Activated CD8-positive, alpha-beta memory T cell treated with anti-CD3 and anti-CD28 coated beads, Interleukin-2, amount 50 U/mL, for 24 hours (primary cell): Measurements from ENCODE around the gene CNTNAP1.

Experiments used
- DNase-seq: peaks from one replicate; pipeline ENCODE4 v3.0.0-alpha.2; 2020; ENCODE audit errors: extremely low read depth

The CNTNAP1 gene

DNA sequence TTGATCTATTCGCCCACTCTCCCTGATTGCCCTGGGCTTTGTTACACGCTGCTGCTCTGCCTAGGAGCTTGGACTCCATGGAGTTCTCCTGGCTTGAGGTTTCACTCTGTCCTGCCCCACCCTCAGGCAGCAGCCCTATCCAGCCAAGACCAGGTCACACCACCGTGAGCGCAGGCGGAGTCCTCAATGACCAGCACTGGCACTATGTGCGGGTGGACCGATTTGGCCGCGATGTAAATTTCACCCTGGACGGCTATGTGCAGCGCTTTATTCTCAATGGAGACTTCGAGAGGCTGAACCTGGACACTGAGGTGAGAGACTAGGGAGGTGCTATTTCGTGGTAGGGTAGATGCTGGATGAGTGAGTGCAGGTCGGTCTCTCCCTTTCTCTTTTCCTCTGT is 3.5 kb downstream of the CNTNAP1 start:
- no peak for DNase-seq

- no peak for DNase-seq
These were observed 4.3 kb downstream of the CNTNAP1 start for GRCh38 chr17:42686520-42687128.

- DNase-seq: no peak
These were observed 5.5 kb downstream of the CNTNAP1 start for GRCh38 chr17:42687707-42688320.

- no peak for DNase-seq
These were observed 8.3 kb downstream of the CNTNAP1 start for GRCh38 chr17:42690596-42690995.

DNA sequence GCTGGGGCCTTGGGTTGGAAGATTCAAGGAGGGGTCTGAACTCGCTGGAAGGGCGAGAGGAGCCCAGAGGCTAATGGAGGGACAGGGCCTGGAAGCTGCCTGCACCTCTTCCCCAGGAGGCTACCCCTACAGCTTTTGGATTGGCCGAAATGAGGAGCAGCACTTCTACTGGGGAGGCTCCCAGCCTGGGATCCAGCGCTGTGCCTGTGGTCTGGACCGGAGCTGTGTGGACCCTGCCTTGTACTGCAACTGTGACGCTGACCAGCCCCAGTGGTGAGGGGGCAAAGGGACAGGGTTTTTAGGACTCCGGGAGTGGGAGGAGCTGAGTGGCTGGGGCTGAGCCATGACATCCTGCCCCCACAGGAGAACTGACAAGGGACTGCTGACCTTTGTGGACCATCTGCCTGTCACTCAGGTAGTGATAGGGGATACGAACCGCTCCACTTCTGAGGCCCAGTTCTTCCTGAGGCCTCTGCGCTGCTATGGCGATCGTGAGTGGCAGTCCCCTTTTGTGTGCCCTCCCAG is 8.8 kb downstream of the CNTNAP1 start:
- DNase-seq: no peak

DNA sequence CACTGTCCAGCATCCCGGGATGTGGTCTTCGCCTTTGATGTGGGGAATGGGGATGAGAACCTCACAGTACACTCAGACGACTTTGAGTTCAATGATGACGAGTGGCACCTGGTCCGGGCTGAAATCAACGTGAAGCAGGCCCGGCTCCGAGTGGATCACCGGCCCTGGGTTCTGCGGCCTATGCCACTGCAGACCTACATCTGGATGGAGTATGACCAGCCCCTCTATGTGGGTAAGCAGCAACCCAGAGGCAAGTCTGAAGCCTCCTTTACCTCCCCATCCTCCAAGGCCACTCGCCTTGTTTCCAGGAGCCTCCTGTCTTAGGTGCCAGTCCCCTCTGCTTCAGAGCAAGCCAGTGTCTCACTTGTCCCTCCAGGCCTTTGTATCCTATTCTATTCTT is 10.2 kb downstream of the CNTNAP1 start:
- no peak for DNase-seq

DNA sequence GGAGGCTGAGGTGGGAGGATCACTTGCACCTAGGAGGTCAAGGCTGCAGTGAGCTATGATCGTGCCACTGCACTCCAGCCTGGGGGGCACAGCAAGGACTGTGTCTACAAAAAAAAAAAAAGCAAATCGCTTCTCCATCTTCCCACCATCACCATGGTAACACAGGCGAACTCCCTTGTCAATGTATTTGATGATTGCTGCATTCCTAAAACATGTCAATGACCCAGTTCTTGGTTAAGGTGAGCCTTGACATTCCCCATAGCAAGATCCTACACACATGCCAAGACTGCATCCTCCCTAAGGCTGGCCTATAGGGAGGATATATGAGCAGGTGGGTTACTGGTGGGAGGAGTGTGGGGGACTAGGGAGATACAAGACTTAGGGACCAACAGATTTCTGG is 12.2 kb downstream of the CNTNAP1 start:
- no peak for DNase-seq

DNA sequence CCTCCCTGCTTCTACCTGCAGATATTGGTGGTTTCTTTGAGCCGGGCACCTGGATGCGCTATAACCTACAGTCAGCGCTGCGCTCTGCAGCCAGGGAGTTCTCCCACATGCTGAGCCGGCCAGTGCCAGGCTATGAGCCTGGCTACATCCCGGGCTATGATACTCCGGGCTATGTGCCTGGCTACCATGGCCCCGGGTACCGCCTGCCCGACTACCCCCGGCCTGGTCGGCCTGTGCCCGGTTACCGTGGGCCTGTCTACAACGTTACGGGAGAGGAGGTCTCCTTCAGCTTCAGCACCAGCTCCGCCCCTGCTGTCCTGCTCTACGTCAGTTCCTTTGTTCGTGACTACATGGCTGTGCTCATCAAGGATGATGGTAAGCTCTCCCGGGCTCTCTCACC is 13.2 kb downstream of the CNTNAP1 start:
- no peak for DNase-seq

- DNase-seq: no peak
These were observed 14.9 kb downstream of the CNTNAP1 start for GRCh38 chr17:42697108-42697811.

DNA sequence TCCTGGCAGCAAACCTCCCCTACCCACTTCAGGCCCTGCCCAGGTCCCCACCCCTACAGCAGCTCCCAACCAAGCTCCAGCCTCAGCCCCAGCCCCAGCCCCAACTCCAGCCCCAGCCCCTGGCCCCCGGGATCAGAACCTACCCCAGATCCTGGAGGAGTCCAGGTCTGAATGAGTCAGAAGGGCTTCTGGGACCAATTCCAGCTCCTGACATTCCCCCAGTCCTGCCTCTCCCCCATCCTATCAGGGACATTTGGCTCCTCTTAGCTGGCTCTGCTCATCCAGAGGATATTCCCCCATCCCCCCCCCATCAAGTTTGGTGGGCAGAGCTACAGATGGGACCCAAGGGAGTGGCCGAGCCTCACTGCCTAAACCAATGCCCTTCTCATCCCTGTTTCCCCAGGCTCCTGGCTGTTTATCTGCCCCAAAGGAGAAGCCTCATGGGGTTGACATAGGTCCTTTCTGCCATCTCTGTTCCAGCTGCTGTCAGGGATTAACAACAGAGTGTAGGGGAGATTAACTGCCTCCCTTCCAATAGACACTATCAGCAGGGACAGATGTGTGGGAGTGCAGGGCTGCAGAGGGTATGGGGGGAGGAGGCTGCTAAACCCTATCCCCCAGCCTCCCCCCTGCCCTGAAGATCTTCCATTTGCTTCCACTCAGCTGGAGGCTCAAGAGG is 16.5 kb downstream of the CNTNAP1 start:
- no peak for DNase-seq

DNA sequence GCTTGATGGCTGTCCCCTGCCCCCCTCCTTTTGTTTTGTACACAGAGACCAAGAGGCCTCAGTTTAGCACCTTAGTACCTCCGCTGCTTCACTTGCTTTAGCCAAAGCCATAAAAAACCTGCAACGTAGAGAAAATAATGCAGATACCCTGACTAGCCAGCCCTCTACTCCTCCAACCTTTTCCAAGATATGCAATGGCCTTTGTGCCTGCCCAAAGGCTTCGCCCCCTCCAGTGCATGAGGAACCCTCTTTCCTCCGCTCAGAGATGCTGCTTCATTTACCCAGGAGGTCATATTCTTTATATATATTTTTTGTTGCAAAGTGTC is 17.0 kb downstream of the CNTNAP1 start:
- DNase-seq: no peak

- DNase-seq: no peak
These were observed 18.4 kb downstream of the CNTNAP1 start for GRCh38 chr17:42700586-42701289.

DNA sequence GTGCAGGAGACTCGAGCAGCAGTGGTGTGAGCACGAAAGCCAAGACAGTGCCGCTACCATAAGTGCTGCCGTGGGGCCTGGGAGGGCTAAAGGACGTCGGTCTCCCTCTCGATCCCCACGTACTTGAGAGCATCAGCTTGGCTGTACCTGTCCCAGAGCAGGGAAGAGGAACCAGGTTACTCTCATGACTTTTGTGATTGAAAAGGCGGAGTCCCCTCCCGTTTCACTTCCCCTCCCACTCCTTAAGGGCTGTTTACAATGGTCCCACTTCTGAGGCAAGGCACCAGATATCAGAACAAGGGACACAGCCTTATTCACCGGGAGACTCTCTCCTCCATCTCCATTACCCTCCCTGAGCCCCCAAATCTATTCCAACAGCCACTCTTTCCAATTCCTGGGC is 20.1 kb downstream of the CNTNAP1 start:
- no peak for DNase-seq

GRCh38 chr17:42704490-42704836 is 22.1 kb downstream of the CNTNAP1 start:
- DNase-seq: no peak

- DNase-seq: no peak
These were observed 22.6 kb downstream of the CNTNAP1 start for GRCh38 chr17:42704837-42705494.

DNA sequence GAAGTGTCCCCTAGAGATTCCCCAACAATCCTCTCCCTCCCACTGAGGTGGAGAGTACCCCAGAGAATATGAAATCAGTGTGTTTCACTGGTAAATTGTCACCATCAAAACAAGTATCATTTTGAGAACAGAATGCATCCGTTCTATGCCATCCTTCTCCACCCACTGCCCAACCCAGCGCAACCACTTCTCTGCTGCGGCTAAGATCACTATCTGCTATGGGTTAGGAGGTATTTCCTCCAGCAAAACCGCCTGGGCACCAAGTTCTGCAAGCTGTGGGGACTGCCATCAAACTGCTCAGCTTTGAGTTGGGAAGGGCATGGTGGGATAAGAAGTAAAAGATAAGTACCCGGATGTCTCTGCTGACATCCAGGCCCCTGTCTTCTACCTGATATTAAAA is 24.4 kb downstream of the CNTNAP1 start:
- peak; percentile 34 for DNase-seq

- DNase-seq: no peak
These were observed 26.3 kb downstream of the CNTNAP1 start for GRCh38 chr17:42708588-42708987.

- no peak for DNase-seq
These were observed 27.2 kb downstream of the CNTNAP1 start for GRCh38 chr17:42709561-42709960.

DNA sequence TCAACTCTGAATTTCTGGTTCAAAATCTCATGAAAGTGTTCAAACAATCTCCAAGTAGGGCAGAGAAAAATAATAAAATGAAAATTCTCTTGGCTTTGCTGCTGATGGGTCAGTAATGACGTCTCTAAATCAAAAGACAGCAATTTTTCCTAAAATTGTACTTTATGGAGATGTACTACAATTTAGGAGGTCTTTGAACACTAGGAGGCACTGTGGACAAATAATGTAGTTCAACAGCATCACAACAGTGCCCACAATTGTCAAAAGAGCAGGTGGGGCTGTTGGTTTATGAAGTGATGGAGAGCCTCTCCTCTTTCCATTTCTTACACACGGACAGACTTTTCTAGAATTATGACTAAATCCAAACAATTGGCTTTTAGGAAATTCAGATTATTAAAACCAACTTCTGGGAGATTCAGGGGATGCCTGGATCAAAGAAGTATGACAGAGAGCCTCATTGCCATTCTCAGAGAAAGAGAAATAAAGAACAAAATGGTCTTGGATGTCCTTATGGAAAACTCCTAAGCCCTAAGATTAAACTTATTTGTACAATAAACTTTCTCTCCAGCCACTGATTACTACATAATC is 38.8 kb downstream of the CNTNAP1 start:
- no peak for DNase-seq

DNA sequence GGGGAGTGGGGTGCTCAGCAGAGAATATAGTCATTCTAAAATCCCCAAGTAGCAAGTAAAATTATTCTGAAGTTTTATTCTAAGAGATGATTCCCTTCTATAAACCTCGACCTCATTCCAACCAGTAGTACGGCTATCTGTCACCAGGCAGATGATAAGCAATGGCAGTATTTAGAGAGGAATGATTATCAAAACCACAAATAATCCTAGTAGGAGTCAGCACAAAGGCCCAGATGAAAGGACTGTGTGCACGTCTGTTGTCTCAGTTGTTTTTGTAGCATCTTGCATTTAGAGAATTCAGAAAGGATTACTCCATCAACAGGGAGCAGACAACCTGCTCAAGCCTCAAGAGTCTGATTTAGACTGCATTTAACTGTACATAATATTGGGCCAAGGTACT is 41.3 kb downstream of the CNTNAP1 start:
- DNase-seq: no peak

GRCh38 chr17:42725143-42725542 is 42.8 kb downstream of the CNTNAP1 start:
- DNase-seq: no peak
